GM19023 (cell line): Measurements from ENCODE around the gene DGKB.

Source experiments
- ATAC-seq: cut with Tn5 transposase; IDR thresholded peaks from one replicate; pipeline ENCODE4 v1.9.1; 2021; ENCODE audit warnings: mild to moderate bottlenecking, moderate library complexity; ENCODE audit not compliant: unreplicated experiment

DGKB gene

DNA sequence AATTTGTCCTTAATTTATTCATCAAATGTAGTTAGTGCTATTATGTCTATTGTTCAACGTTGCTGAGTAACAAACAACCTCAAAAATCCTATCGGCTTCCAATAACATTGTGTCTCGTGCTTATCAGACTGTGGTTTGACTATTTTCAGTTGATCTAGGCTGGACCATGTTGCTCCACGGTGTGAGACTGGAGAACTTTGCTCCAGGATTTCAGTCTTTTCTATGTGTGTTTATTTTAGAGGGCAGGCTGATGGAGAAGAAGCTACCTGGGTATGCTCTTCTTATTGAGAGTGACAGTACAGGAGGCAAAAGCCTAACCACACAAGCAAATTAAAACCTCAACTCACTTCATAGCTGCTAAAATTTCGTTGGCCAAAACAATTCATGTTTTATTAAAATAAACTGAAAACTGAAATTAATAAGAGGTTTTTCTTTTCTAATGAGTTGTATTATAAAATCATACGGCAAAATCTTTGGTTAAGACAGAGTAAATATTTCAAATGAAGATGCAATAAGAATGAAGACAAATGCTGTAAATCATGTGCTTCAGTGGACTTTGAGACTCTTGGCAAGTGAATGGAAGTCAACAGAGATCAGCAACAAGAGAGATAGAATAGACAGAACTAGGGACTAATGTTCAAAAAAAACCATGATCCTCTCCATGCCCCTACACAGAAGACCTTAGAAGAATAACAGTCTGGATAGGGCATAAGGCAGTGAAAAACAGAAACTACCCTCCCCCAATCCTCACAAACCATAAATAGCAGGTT, 495.1 kb downstream of the DGKB start:
- ATAC-seq: no peak

DNA sequence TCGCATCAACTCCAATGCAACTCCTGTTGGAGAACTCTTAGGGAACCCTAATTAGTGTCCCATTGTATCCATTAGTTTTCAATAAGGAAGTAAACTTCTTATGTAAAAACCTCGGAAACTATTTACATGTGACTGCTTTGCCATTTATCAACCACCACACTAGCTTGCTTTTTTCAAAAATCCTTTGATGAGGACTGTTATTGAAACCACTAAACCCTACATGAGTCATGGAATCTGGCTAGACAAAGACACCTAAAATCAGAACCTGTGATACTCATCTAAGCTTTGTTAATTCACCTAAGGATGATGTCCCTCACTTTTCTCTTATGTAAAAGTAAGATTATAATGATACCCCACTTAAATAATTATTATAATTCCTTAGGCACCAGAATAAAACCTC, 499.0 kb downstream of the DGKB start:
- no peak for ATAC-seq

DNA sequence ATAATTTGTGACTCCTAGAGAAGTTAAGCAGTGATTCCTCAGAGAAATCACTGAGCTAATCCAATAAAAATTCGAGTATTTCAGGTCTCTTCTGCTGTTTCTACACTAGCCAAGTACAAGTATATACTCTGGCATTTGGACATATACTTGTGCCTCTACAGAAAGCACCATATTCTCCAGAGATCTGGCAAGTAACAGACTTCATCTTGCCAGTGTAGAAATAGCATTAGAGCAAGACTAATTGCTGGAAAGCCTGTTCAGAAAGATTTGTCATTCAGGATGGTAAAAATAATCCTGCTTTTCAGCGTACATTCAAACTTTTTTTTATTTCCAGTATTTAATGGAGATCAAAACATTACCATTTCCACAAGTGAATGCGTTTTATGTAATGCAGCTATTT, 502.3 kb downstream of the DGKB start:
- no peak for ATAC-seq

DNA sequence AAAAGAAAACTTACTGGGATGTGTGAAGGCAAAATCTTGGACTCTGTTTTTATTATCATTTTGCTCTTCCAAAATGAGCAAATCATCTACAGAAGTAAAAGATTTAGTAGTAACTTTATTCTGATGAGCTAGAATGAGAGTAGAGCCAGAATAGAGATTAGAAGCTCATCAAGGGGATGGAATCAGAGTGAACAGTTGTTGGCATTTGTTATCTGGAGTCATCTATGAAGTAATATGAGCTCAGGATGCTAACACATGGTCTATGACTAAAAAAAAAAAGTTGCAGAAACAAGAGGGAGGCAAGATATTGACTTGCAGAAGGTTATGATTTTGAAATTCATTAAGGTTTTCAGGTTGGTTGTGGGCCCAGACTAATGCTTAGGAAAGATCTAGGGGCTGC, 504.0 kb downstream of the DGKB start:
- no peak for ATAC-seq

GRCh38 chr7:14395860-14396259, 506.7 kb downstream of the DGKB start:
- ATAC-seq: no peak

DNA sequence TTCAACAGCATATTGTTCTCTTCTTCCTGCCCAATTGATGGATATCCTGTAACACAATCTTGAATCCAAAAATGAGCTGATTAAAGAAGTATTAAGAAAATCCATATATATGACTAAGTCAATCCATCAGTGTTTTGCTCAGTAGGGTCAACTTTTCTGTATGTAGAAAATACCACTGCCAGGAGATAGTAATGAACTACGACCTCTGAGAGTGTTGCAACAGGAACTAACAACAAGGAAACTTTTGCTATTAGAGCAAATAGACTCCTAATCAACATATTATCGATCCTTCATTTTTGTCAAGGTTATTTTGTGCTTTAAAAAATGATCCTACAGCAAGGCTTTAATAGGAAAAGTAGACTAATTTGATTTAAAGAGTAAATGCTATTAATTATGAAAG, 507.8 kb downstream of the DGKB start:
- ATAC-seq: no peak

- no peak for ATAC-seq
These were observed 513.0 kb downstream of the DGKB start for GRCh38 chr7:14389595-14389994.

- no peak for ATAC-seq
These were observed 513.4 kb downstream of the DGKB start for GRCh38 chr7:14389181-14389591.

DNA sequence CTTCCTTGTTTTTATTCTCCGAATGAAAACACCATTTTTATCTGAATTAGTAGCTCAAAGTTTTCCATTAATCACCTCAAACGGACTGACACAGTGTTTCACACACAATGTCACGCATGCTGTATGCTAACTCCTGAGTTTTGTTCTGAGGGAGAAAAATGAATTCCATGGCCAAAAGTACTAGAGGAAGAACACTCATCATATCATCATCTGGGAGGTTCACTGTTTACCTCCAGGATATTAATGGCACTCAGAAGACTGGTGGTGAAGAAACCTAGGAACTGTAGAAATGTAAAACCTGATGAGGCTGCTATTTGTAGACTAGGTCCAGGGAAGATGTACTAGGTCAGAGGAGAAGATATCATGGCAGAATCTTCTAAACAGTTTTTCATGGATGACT, 517.5 kb downstream of the DGKB start:
- ATAC-seq: no peak

DNA sequence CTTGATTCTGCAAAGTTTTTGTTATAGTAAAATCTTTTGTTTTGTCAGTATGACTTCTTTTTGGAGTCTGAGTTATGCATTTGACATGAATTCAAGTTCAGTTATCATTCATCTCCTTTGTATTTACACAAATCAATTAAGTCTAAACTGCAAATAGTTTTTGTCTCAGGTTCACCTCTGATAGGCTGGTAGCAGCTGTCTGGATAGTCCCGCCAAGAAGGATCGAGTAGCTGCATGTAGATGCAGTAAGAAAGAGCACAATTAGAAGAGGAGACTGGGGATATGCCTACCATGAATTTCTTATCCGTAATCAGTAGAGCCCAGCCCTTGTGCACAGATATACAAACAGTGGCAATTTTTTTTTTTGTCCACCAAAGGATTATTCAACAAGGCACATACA, 520.6 kb downstream of the DGKB start:
- no peak for ATAC-seq

GRCh38 chr7:14381306-14381705, 521.2 kb downstream of the DGKB start:
- no peak for ATAC-seq

DNA sequence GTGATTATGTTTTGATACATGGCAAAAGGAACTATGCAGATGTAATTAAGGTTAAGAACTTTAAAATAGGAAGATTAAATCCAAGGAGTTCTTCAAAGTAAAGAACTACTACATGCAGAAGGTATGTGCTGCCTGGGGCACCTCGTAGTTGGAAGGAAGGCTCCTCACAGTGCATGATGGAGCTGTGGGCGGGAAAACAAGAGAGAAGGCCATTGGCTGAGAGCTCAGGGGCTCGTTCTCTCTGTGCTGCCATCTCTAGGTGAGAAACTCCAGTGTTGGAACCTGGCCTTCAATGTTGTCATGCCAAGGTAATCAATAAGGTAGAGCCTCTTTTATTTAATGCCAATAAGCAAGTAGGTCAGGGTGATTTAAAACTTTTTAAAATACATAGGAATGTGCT, 521.7 kb downstream of the DGKB start:
- no peak for ATAC-seq

DNA sequence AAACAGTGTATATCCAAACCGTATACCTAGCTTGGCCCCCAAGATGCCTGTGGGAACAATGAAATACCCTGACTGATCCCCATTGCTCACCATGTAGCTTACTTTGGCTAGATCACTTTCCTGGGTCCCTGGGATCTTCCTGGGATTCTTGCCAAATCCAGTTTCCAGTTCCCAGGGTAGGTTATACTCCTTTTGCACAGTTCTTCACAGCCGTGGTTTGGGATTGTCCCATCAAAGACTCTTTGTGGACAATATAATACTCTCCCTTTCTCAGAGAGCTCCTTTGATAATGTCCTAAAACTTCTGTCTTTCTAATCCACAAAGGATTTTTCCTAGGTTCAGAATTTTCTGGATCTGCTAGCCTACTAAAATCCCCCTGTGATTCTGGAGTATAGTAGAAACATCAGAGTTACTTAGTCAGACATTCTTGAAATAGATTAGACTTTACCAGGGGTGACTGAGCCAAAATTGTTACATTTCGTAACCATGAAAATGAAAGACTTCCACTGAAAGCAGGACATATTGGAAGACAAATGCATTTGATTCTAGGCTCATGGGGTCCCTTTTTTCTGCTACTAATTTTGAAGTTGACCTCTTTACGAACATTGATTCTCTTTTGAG, 524.8 kb downstream of the DGKB start:
- ATAC-seq: no peak

DNA sequence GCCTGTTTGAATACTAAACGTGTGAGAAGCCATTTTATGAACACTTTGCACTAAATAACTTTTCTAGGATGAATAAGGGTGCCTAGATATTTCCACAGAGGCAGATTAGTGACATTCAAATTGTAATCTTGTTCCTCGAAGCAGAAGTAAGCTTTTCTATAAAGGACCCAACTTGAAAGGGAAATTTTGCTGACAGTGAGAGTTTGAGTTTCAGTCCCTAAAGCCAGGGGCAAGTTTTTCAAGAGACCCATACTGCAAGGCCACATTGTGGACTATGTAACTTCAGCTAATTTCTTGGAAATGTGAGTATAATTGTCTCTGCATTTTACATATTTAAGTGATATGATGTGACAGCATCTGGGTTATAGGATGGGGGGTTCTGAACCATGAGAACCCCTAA, 525.8 kb downstream of the DGKB start:
- no peak for ATAC-seq

GRCh38 chr7:14375998-14376397, 526.6 kb downstream of the DGKB start:
- no peak for ATAC-seq

- no peak for ATAC-seq
These were observed 528.2 kb downstream of the DGKB start for GRCh38 chr7:14374336-14374735.

- ATAC-seq: no peak
These were observed 534.3 kb downstream of the DGKB start for GRCh38 chr7:14368285-14368684.

- no peak for ATAC-seq
These were observed 551.4 kb downstream of the DGKB start for GRCh38 chr7:14351167-14351566.

DNA sequence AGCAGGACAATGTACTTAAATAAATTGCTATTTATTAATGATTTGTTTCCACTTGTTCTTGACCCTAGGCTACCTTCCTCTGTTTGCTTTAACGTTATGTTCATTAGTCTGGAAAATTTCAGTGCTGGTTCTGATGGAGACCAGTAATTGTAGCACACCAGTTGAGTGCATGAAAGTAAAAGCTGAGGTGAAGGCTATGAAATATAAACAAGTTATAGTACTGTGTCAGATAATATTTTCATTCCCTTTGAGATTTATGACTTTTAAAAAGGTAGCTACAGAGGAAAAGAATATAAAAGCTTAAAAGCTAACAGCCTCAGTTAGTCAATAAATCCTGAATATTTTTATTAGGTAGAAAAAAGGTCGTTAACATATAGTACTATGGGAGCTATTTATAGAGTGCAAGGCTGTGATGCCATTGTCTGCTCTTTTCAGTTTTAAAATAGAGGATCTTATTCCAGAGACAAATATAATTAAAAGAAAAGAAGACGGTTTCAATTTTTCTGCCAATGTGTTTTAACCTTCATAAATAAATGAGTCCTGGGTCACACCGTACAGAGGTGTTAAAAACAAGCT, 561.3 kb downstream of the DGKB start:
- ATAC-seq: no peak

- ATAC-seq: no peak
These were observed 562.0 kb downstream of the DGKB start for GRCh38 chr7:14340393-14341074.

DNA sequence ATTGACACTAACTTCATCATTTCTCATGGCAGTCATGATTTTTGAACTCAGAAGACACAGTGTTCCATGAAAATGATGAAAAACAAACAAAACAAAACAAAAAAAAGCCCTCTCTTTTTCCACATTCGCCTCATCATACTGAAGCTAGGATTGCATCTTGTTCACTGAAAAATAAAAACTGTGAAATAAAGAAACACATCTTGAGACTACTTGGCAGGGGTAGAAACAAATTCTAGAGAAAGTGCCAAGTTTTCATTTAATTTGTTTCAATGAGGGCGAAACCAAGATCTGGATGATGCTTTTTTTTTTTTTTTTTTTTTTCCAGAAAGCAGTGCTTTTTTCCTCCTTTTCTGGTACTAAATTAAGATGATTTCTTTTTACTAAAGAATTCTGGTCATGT, 562.7 kb downstream of the DGKB start:
- ATAC-seq: no peak

DNA sequence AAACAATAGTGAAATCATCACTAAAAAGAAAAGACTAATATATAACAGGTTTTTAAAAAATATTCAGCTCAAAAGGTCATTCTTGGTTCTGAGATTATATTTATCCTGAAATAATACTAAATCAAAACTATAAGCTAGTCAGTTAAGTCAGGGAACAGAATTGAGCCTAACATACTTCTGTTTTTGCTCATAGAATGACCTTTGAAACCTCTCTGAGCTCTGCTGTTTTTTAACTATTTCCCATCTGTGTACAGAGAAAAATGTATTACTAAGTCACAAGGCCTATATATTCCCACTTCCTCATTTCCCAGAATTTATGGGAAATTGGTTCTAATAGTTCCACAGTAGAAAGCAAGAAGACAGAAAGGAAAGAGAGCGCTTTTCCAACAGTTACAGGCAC, 566.3 kb downstream of the DGKB start:
- no peak for ATAC-seq
